K562 (cell line): Measurements from ENCODE around the gene ASIC3. TPM values are rescaled to one million over a fixed set of nuclear protein-coding genes. Genes with fewer than 3 reads are reported as not detected.
A peak's percentile ranks its signal among the peaks of the same experiment; 100 is the strongest.

ENCODE experiments used
- ADNP ChIP-seq: fragments of 200-800 bp; sonication (Bioruptor generic); IDR thresholded peaks from 2 replicates; pipeline ENCODE4 v1.6.1; 2016; ENCODE audit warnings: missing genetic modification characterization, missing compliant biosample characterization
- ATF3 ChIP-seq, 2 experiments: fragments of 450-650 bp in 1 of 2; sonication (generic) in 1 of 2; formaldehyde crosslinking in 1 of 2; IDR thresholded peaks in 1 of 2; conservative IDR thresholded peaks in 1 of 2; 2 replicates each; pipeline versions ENCODE4 v1.6.1 to v1.8.1; 2016 to 2023; ENCODE audit warnings: mild to moderate bottlenecking in 2 of 2, moderate library complexity in 2 of 2, inconsistent platforms in 1 of 2, missing genetic modification reagents in 1 of 2
- ATF6 ChIP-seq: sonication (generic); formaldehyde crosslinking; IDR thresholded peaks from 2 replicates; pipeline ENCODE4 v1.4.0; 2020; ENCODE audit warnings: mild to moderate bottlenecking, missing genetic modification reagents
- BCOR ChIP-seq: fragments of 450-650 bp; IDR thresholded peaks from 2 replicates; pipeline ENCODE4 v1.6.1; 2016
- BHLHE40 ChIP-seq: IDR thresholded peaks from 2 replicates; pipeline ENCODE4 v1.6.1; 2011; ENCODE audit warnings: low read length, improper control_type of control experiment
- BRD9 ChIP-seq: fragments of 450-650 bp; IDR thresholded peaks from 2 replicates; pipeline ENCODE4 v1.6.1; 2018; ENCODE audit warnings: low read depth; ENCODE audit not compliant: partially characterized antibody
- FOXK2 ChIP-seq, 2 experiments: fragments of 450-650 bp; IDR thresholded peaks in 1 of 2; conservative IDR thresholded peaks in 1 of 2; 2 replicates each; pipeline ENCODE4 v1.6.1; 2016; ENCODE audit warnings: low read depth in 2 of 2, mild to moderate bottlenecking in 1 of 2
- FUS ChIP-seq: fragments of 200-400 bp; formaldehyde crosslinking; optimal IDR thresholded peaks from 2 replicates; pipeline ENCODE3; 2017; ENCODE audit warnings: low read depth, low read length
- HLTF ChIP-seq: fragments of 450-650 bp; IDR thresholded peaks from 2 replicates; pipeline ENCODE4 v1.6.1; 2016
- HNRNPLL ChIP-seq: fragments of 200-400 bp; formaldehyde crosslinking; IDR thresholded peaks from 2 replicates; pipeline ENCODE4 v1.6.1; 2017; ENCODE audit warnings: low read length, low read depth, mild to moderate bottlenecking; ENCODE audit not compliant: poor library complexity, severe bottlenecking
- KAT2B ChIP-seq: IDR thresholded peaks from one replicate; pipeline ENCODE4 v1.6.1; 2012; ENCODE audit warnings: low read depth, mild to moderate bottlenecking, control low read depth, inconsistent platforms, low read length, moderate library complexity
- MEF2A ChIP-seq: IDR thresholded peaks from 2 replicates; pipeline ENCODE4 v1.6.1; 2011; ENCODE audit warnings: low read depth, mild to moderate bottlenecking, low read length, moderate library complexity; ENCODE audit not compliant: control insufficient read depth
- MYBL2 ChIP-seq, 2 experiments: fragments of 450-650 bp in 1 of 2; sonication (generic) in 1 of 2; formaldehyde crosslinking in 1 of 2; IDR thresholded peaks; 2 replicates each; pipeline versions ENCODE4 v1.6.1 to v1.8.1; 2017 to 2022; ENCODE audit warnings: borderline replicate concordance in 1 of 2, inconsistent platforms in 1 of 2, low read depth in 1 of 2, mild to moderate bottlenecking in 1 of 2, missing genetic modification reagents in 1 of 2, moderate library complexity in 1 of 2
- NCOA2 ChIP-seq, 2 experiments: fragments of 450-650 bp; IDR thresholded peaks; 2 replicates each; pipeline ENCODE4 v1.6.1; 2018; ENCODE audit warnings: mild to moderate bottlenecking in 2 of 2, moderate library complexity in 1 of 2; ENCODE audit not compliant: partially characterized antibody in 2 of 2
- NCOA4 ChIP-seq: fragments of 450-650 bp; IDR thresholded peaks from 2 replicates; pipeline ENCODE4 v1.6.1; 2018; ENCODE audit warnings: mild to moderate bottlenecking; ENCODE audit not compliant: partially characterized antibody
- PHB2 ChIP-seq: fragments of 450-650 bp; IDR thresholded peaks from 2 replicates; pipeline ENCODE4 v1.6.1; 2017; ENCODE audit warnings: low read depth
- PPARD ChIP-seq: fragments of 250-450 bp; sonication (Bioruptor Pico); IDR thresholded peaks from 2 replicates; pipeline ENCODE4 v1.8.0; 2022; ENCODE audit warnings: inconsistent platforms, mild to moderate bottlenecking, moderate library complexity
- RBBP5 ChIP-seq: fragments of 200-600 bp; sonication (generic); IDR thresholded peaks from 2 replicates; pipeline ENCODE4 v1.6.1; 2012; ENCODE audit warnings: borderline replicate concordance, mild to moderate bottlenecking, low read length, control low read depth, inconsistent platforms; ENCODE audit not compliant: insufficient read depth, poor library complexity, severe bottlenecking
- SMAD1 ChIP-seq: fragments of 150-350 bp; IDR thresholded peaks from 2 replicates; pipeline ENCODE4 v1.6.1; 2014; ENCODE audit warnings: low read length, low read depth; ENCODE audit not compliant: partially characterized antibody
- ZBTB5 ChIP-seq: fragments of 450-650 bp; IDR thresholded peaks from 2 replicates; pipeline ENCODE4 v1.6.1; 2017; ENCODE audit warnings: antibody characterized with exemption
- ZNF146 ChIP-seq: IDR thresholded peaks from one replicate; pipeline ENCODE4 v1.6.1; 2018; ENCODE audit warnings: missing compliant biosample characterization; ENCODE audit not compliant: unreplicated experiment
- ZNF41 ChIP-seq: fragments of 250-450 bp; sonication (Bioruptor Pico); conservative IDR thresholded peaks from 2 replicates; pipeline ENCODE4 v1.4.0; 2020; ENCODE audit warnings: mild to moderate bottlenecking
- polyA plus RNA-seq, 8 experiments: library from polyadenylated mRNA; depleted of rRNA in 4 of 8; stranded (reverse) in 5 of 8; unstranded in 3 of 8; fragments of >200 nt; fragmentation: Nextera tagmentation in 2 of 8; fragmentation: Illumina TruSeq in 1 of 8; extraction: Ambion mirVana in 2 of 8; extraction: Trizol in 1 of 8; gene quantifications; 2 replicates each; pipeline versions ENCODE4 v1.2.1 to v1.2.3, GENCODE V29; 2011 to 2014; ENCODE audit warnings: inconsistent platforms in 1 of 8, missing spikeins in 1 of 8
- total RNA-seq, 7 experiments: library from RNA; depleted of rRNA in 6 of 7; stranded (reverse); fragments of >200 nt in 6 of 7; fragmentation: Illumina TruSeq in 2 of 7; extraction: Trizol in 2 of 7; gene quantifications; 2 replicates each; pipeline versions ENCODE4 v1.2.1 to v1.2.3, GENCODE V29; 2011 to 2021; ENCODE audit warnings: low replicate concordance in 1 of 7

Gene ASIC3
- total and polyA plus RNA-seq, 9 of the 15 experiments (the other 6 are each of a cell fraction or from before 2014, with no cell fraction given): 0.11 to 5.0 (median 0.87) TPM

- no peak for TF ChIP-seq ADNP (tag)
- TF ChIP-seq HLTF: 0 out of 2 replicates have a peak, but pooled peaks have one; percentile 5
- TF ChIP-seq BCOR: no peak; the same call in 1 of the 2 replicates
- no peak for TF ChIP-seq MEF2A
- TF ChIP-seq ZNF146 (CRISPR knock-in tag): no peak
- no peak for TF ChIP-seq RBBP5
- no peak for TF ChIP-seq BHLHE40
- TF ChIP-seq ZNF41: no peak
- TF ChIP-seq NCOA2 (IDR thresholded peaks at IDR 0.05; ENCODE audit: partially characterized antibody in 2 of 2): no peak
- no peak for TF ChIP-seq MYBL2 (IDR thresholded peaks at IDR 0.05; ENCODE audit: low read depth)
- TF ChIP-seq MYBL2 (CRISPR knock-in tag; IDR thresholded peaks at IDR 0.05; ENCODE audit: borderline replicate concordance): no peak
- TF ChIP-seq NCOA4: no peak
- no peak for TF ChIP-seq SMAD1
- no peak for TF ChIP-seq BRD9
- TF ChIP-seq ATF6 (CRISPR knock-in tag): no peak; the same call in 1 of the 2 replicates
- TF ChIP-seq PHB2: 0 out of 2 replicates have a peak, but pooled peaks have one; percentile 4
- no peak for TF ChIP-seq KAT2B
- no peak for TF ChIP-seq HNRNPLL
- no peak for TF ChIP-seq FOXK2 (conservative IDR thresholded peaks at IDR 0.05 in 1 of 2, IDR thresholded peaks at IDR 0.05 in 1 of 2; ENCODE audit: low read depth in 2 of 2)
- no peak for TF ChIP-seq PPARD (CRISPR knock-in tag)
- TF ChIP-seq ZBTB5: no peak
- TF ChIP-seq FUS: no peak
- TF ChIP-seq ATF3 (IDR thresholded peaks at IDR 0.05): no peak
- TF ChIP-seq ATF3 (CRISPR knock-in tag; conservative IDR thresholded peaks at IDR 0.05): no peak
Observed at GRCh38 chr7:151057506-151057988, 9.2 kb downstream of the ASIC3 start, which contains the start of gene CDK5 (continued).
